SKM-1 treated with dmso at 0.1 percent for 144 hours (cell line): Measurements from ENCODE around the gene MYH10.

Experiments used
- DNase-seq: peaks from one replicate; lab custom pipeline; 2025; ENCODE audit not compliant: unreplicated experiment; lab: John Stamatoyannopoulos, UW

The MYH10 gene

DNA sequence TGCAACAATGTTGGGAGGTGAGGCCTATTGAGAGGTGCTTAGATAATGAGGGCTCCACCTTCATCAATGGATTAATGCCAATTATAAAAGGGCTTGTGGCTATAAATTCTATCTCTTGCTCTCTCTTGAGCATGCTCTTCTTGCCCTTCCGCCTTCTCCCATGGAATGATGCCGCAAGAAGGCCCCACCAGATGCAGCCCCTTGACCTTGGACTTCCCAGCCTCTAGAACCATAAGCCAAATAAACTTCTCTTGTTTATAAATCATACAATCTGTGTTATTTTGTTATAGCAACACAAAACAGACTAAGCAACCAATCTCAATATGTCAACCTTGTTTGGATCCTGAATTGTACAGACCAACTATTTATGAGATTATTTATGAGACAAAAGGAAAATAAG lies 20.0 kb downstream of the MYH10 start:
- no peak for DNase-seq

DNA sequence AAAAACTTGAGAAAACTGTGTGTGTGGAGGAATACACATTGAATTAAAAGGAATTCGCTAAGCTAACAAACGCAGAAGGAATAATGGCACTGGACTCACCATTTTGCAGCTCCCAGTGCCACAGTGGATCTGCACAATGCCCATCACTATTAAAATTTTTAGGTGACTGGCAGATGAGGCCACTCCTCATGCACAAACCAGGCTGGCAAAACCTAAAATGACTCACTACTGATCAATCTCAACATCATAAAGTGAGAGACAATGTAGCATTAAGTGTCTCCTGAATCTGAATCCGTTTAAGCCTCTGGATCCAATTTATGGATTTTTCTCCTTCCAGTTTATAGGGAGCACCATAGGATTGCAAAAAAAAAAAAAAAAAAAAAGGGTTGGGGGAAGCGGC lies 20.6 kb downstream of the MYH10 start:
- DNase-seq, result no peak

- no peak for DNase-seq
Measured at GRCh38 chr17:8608001-8608400, 22.5 kb downstream of the MYH10 start.

- DNase-seq, result no peak
Measured at GRCh38 chr17:8606401-8606800, 24.1 kb downstream of the MYH10 start.

GRCh38 chr17:8602679-8603078 lies 27.8 kb downstream of the MYH10 start:
- no peak for DNase-seq

GRCh38 chr17:8599351-8600011 lies 31.0 kb downstream of the MYH10 start:
- DNase-seq, result no peak

GRCh38 chr17:8598913-8599312 lies 31.6 kb downstream of the MYH10 start:
- DNase-seq, result no peak

DNA sequence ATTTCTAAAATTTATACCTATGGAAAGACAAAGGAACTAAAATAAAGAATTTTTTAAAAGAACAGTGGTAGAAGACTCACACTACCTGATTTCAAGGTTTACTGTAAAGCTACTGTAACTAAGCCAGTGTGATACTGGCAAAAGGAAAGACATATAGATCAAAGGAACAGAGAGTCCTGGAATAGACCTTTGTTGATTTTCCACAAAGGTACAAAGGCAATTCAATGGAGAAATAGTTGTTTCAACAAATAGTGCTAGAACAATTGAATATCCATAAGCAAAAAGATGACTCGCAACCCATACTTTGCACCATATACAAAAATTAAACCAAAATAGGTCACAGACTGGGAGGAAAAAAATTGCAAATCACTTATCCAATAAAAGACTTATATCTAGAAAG lies 36.7 kb downstream of the MYH10 start:
- no peak for DNase-seq

DNA sequence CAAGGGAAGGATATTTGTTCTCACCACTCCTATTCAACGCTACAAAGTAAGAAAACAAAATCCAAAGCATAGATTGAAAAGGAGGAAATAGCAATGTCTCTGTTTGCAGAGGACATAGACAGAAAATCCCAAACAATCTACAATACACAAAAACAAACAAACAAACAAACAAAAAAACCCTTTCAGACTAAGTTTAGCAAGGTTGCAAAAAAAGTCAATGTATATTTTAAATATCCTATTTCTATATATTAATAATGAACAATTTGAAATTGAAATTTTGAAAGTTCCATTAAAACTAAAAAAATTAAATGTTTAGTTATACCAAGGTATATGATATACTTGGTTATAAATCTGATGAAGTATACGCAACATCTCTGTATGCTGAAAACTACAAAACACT lies 37.2 kb downstream of the MYH10 start:
- no peak for DNase-seq

- no peak for DNase-seq
Measured at GRCh38 chr17:8588877-8589554, 41.5 kb downstream of the MYH10 start.

DNA sequence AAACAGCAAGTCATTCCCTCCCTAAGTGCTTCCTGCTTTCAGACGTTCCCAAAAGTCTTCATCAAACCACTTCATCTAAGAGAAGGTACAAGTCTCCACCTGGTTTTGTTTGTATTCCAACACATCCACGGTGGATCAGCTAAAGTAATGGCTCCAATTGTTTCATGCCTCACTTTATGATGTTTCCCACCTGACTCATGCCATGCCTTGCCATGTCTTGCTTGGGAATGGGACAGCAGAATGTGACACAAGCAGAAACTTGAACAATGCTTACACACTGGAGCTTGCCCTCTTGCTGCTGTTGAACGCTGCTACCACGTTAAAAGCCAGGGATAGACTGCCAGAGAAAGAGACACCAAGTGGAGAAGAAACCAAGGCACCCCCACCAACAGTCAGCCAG lies 43.8 kb downstream of the MYH10 start:
- DNase-seq, result no peak

- no peak for DNase-seq
Measured at GRCh38 chr17:8585911-8586310, 44.6 kb downstream of the MYH10 start.

DNA sequence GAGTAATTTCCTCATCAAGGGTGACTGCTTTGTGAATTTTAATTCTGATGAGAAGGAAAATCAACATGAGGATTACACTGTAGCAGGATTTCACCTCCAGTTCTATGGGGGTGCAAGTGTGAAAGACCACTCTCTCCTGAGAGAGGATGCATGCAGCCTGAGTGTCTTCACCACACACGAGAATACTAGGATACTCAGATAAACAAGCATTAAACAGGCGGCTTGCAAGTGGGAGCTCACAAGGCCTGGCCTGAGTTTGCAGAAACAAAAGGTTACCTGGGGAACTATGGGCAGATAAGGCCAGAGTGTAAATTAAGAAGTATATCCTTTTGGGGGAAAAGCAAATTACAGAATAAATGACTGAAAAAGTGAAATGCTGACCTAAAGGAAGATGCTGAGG lies 46.6 kb downstream of the MYH10 start:
- no peak for DNase-seq

GRCh38 chr17:8580952-8581658 lies 49.4 kb downstream of the MYH10 start:
- no peak for DNase-seq

DNA sequence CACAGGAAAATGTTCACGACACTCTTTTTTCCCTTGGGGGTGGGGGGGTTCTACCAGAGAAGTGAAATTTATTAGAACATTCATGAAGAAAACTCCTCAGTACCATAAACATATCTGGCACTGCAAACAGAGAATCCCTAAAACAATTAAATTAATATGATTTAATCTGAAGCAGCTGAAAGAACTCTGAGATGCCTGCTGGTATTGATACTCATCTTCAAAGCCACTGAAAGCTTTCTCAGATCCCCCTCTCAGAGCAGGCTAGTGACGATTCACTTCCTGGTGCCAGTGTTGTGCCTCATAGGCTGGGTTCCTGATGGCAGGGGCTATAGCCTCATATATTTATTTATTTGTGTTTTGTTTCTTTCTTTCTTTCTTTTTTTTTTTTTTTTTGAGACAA lies 52.7 kb downstream of the MYH10 start:
- no peak for DNase-seq

DNA sequence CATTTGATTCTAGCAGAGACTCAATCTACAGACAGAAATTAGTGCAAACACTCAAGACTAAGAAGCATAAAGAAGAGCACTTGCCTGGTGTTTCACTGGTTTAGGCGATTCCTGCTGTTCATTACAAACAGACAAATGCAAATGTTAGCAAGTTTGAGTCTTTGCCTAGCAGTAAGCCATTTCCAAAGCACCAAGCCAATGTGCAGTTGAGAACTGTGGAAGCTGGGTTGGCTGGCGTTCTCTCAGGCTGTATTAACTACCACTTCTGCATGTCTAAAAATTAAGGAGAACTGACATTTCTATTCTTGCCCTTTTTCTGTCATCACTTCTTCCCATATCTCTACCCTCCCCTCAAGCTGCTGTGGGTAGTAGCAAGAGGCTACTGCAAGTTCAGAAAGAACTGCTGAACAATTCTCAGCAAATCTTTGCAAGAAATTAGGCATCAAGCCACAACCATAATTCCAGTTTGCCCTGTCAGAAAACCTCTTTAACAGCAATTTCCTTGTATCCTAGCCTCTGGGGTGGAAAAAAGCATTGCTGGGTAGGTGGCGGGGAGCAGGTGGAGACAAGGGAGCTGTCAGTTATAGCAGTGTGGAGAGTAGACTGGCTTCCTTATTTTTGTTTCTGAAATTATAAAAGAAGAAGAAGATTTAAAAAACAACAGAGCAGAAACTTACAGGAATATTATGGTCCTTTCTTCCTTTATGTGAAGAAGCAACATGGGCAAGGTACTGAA lies 53.8 kb downstream of the MYH10 start:
- no peak for DNase-seq

- no peak for DNase-seq
Measured at GRCh38 chr17:8574687-8575086, 55.8 kb downstream of the MYH10 start.

DNA sequence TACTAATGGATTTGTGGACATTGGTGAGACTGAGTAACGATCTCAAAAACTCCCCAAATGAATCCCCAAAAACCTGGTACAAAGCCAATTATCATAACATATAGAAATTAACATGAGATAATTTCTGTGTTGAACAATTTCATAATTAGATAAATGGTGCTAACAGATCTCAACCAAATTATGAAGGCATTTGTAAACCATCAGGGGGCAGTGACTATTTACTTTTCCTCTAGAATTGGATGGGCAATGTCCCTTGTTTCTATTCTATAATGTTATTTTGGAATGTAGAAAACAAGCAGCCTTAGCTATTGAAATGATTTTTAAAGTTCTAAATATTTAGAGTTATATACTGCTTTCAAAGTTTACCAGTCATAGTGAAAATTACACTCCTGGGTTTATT lies 57.8 kb downstream of the MYH10 start:
- no peak for DNase-seq

GRCh38 chr17:8563981-8564602 lies 66.4 kb downstream of the MYH10 start:
- no peak for DNase-seq

- DNase-seq, result no peak
Measured at GRCh38 chr17:8563024-8563776, 67.3 kb downstream of the MYH10 start.

- DNase-seq, result no peak
Measured at GRCh38 chr17:8558144-8558543, 72.4 kb downstream of the MYH10 start.
